ENCODE measurements around the gene IWS1. TPM values are rescaled to one million over a fixed set of nuclear protein-coding genes. Genes with fewer than 3 reads are reported as not detected.

IWS1 gene
- total and polyA plus RNA-seq, 9 of the 15 experiments (the other 6 are each of a cell fraction or from before 2014, with no cell fraction given), result 20.8 to 67.2 (median 46.6) TPM

DNA sequence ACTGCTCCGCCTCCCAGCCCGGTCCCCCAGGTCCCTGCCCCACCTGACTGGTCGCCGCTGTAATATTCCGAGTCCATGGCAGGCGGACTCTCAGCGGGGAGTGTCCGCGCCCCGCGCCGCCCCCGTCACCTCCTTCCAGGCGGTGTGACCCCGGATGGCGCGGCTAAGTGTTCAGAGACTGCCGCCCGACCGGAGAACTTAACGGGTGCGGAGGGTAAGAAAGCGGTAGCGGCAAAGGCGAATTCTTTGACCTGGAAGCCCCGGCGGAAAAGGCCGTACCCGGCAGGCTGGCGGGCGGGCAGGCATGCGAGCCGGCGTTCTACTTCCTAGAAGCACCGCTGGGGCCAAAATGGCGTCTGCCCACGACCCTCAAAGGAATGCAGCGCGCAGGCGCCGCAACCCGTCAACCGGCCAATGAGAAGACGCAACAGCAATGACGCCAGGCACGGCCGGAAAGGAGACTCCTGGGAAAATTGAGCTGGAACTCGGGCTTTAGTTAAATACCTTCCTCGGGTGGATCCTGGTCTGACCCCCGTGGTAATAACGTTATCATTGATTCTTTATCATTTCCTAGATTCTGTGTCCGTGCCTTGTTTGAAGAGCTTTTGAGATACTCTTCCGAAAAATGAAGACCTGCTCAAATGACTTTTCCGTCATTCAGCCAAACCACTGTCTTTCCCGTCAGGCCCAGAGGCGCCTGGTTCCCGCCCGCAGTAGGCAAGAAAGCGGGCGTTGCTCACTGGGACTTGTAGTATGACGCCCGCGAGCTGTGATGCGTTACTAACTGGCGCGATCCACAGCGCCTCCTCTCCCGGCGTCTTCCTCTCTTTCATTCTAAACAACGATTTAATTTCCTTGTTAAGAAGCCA is at the start of gene IWS1 (continued):
- TF ChIP-seq, protein P1, sequence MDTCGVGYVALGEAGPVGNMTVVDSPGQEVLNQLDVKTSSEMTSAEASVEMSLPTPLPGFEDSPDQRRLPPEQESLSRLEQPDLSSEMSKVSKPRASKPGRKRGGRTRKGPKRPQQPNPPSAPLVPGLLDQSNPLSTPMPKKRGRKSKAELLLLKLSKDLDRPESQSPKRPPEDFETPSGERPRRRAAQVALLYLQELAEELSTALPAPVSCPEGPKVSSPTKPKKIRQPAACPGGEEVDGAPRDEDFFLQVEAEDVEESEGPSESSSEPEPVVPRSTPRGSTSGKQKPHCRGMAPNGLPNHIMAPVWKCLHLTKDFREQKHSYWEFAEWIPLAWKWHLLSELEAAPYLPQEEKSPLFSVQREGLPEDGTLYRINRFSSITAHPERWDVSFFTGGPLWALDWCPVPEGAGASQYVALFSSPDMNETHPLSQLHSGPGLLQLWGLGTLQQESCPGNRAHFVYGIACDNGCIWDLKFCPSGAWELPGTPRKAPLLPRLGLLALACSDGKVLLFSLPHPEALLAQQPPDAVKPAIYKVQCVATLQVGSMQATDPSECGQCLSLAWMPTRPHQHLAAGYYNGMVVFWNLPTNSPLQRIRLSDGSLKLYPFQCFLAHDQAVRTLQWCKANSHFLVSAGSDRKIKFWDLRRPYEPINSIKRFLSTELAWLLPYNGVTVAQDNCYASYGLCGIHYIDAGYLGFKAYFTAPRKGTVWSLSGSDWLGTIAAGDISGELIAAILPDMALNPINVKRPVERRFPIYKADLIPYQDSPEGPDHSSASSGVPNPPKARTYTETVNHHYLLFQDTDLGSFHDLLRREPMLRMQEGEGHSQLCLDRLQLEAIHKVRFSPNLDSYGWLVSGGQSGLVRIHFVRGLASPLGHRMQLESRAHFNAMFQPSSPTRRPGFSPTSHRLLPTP (IDR thresholded peaks at IDR 0.05; ENCODE audit: borderline replicate concordance, extremely low read depth, insufficient read length), result no peak
- TF ChIP-seq YY1 (IDR thresholded peaks at IDR 0.05; ENCODE audit: borderline replicate concordance in 1 of 3, control insufficient read depth in 1 of 3, extremely low read depth in 1 of 3, insufficient read depth in 3 of 3, insufficient read length in 1 of 3, insufficient replicate concordance in 2 of 3, low read depth in 1 of 3, low read length in 2 of 3) (peak; percentile 86 to 98 (median 96)), TBP (optimal IDR thresholded peaks at IDR 0.05; ENCODE audit: low read depth, low read length) (peak; percentile 68), PHF8 (IDR thresholded peaks at IDR 0.05; ENCODE audit: borderline replicate concordance, low read length) (peak; percentile 93), BHLHE40 (IDR thresholded peaks at IDR 0.05; ENCODE audit: low read length) (peak; percentile 16; the same call in 1 of the 2 replicates), XRCC3 (IDR thresholded peaks at IDR 0.05) (no peak), GABPA (tag; conservative IDR thresholded peaks at IDR 0.05; ENCODE audit: low read depth) (peak; percentile 74), CAMTA2 (CRISPR knock-in tag; conservative IDR thresholded peaks at IDR 0.05) (no peak), TGIF2 (CRISPR knock-in tag; IDR thresholded peaks at IDR 0.05) (no peak), HOXB6 (CRISPR knock-in tag; IDR thresholded peaks at IDR 0.05; ENCODE audit: borderline replicate concordance) (no peak), ZNF124 (CRISPR knock-in tag; IDR thresholded peaks at IDR 0.05) (no peak), RBM17 (IDR thresholded peaks at IDR 0.05; ENCODE audit: borderline replicate concordance, low read depth, low read length) (no peak), TAF9B (IDR thresholded peaks at IDR 0.05; ENCODE audit: partially characterized antibody) (peak; percentile 84), SP1 (CRISPR knock-in tag; IDR thresholded peaks at IDR 0.05) (peak; percentile 48), KDM1A (IDR thresholded peaks at IDR 0.05) (no peak), KAT7 (CRISPR knock-in tag; IDR thresholded peaks at IDR 0.05; ENCODE audit: borderline replicate concordance) (peak; percentile 93)
- TF ChIP-seq, protein P2, sequence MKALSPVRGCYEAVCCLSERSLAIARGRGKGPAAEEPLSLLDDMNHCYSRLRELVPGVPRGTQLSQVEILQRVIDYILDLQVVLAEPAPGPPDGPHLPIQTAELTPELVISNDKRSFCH (CRISPR knock-in tag; IDR thresholded peaks at IDR 0.05), result no peak
- TF ChIP-seq, protein P2 (tag; IDR thresholded peaks at IDR 0.05), result peak; percentile 34; the same call in 1 of the 2 replicates
- TF ChIP-seq, protein P3, sequence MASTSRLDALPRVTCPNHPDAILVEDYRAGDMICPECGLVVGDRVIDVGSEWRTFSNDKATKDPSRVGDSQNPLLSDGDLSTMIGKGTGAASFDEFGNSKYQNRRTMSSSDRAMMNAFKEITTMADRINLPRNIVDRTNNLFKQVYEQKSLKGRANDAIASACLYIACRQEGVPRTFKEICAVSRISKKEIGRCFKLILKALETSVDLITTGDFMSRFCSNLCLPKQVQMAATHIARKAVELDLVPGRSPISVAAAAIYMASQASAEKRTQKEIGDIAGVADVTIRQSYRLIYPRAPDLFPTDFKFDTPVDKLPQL (IDR thresholded peaks at IDR 0.05; ENCODE audit: extremely low read depth, insufficient read length), result no peak
- TF ChIP-seq, protein P4, sequence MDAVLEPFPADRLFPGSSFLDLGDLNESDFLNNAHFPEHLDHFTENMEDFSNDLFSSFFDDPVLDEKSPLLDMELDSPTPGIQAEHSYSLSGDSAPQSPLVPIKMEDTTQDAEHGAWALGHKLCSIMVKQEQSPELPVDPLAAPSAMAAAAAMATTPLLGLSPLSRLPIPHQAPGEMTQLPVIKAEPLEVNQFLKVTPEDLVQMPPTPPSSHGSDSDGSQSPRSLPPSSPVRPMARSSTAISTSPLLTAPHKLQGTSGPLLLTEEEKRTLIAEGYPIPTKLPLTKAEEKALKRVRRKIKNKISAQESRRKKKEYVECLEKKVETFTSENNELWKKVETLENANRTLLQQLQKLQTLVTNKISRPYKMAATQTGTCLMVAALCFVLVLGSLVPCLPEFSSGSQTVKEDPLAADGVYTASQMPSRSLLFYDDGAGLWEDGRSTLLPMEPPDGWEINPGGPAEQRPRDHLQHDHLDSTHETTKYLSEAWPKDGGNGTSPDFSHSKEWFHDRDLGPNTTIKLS (IDR thresholded peaks at IDR 0.05; ENCODE audit: borderline replicate concordance, low read depth), result peak; percentile 70; the same call in 1 of the 2 replicates
